Mesodermal cell (in vitro differentiated cells): Measurements from ENCODE around the gene EPB41L5.
"Not testable (repeated sequence)": the region's sequence is repeated elsewhere in the genome, so short reads cannot be mapped to it uniquely, and the experiment has no call there.

Experiments
- H3K27ac ChIP-seq: 2 replicates; pipeline ENCODE4 v1.7.0; 2013; ENCODE audit warnings: mild to moderate bottlenecking, low read depth, low read length, moderate library complexity; ENCODE audit not compliant: severe bottlenecking
- H3K36me3 ChIP-seq: 2 replicates; pipeline ENCODE4 v1.7.1; 2013; ENCODE audit warnings: mild to moderate bottlenecking, low read length, moderate library complexity; ENCODE audit not compliant: control insufficient read depth, insufficient read depth
- H3K4me1 ChIP-seq: one replicate; pipeline ENCODE4 v1.7.1; 2013; ENCODE audit warnings: mild to moderate bottlenecking, low read length; ENCODE audit not compliant: insufficient read depth, control insufficient read depth, poor library complexity, severe bottlenecking
- H3K4me3 ChIP-seq: 2 replicates; pipeline ENCODE4 v1.7.0; 2013; ENCODE audit warnings: low read length, control low read depth, mild to moderate bottlenecking; ENCODE audit not compliant: insufficient read depth, poor library complexity, severe bottlenecking; ENCODE audit errors: extremely low read depth
- H3K9me3 ChIP-seq: 2 replicates; pipeline ENCODE4 v1.7.1; 2013; ENCODE audit warnings: mild to moderate bottlenecking, low read length, moderate library complexity; ENCODE audit not compliant: control insufficient read depth
- WGBS, 2 experiments: methylation state at CpG; one replicate each; pipeline ENCODE4 v1.1.5; 2013; ENCODE audit warnings: missing lambda C conversion rate in 2 of 2; ENCODE audit not compliant: insufficient coverage in 2 of 2; 5-methylcytosine and 5-hydroxymethylcytosine counted together

The EPB41L5 gene

DNA sequence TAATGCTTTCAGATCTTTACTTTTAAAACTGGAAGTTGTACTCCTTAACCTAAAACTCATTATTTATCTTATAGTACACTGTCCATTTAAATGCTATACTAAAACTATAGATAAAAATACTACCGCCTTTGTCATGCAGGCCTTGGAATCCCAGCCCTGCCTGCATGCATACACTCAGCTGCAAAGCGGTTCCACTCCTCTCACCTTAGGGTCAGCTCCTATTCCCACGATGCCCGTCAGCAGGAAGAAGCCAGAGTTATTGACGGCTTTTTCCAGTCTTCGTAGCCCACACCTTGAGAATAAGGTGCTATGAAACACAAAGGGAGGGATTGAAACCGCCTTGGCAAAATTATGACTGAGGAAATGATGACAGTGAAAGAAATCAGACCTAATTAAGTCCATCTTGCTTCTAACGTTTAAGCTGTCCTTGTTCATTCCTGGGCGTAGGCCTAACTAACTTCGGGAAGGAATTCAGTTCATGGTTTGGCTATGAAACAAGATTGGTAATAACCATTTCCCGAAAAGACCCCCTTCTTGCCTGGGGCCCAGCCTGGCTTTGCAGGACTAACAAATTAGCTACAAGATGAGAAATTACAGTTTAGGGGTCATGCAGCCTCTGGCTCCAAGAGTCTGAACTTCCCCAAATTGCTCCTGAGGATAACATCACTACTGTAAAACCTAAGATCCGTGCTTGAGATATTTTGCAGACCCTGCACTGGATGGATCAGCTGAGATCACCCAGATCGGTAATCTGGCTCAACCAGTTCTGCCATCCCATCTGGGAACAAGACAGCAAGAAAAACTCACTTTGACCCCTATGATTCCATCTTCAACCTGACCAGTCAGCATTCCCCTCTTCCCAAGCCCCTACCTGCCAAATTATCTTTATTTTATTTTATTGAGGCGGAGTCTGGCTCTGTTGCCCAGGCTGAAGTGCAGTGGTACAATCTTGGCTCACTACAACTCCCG is 17.1 kb downstream of the EPB41L5 start:
- 90 to 91% methylated on average over 13 to 15 of the region's 15 CpGs for WGBS, 2 experiments
- Histone ChIP-seq H3K27ac (no peak overlapping the region), H3K9me3 (no peaks in the 10 kb centered on the region), H3K4me3 (no peak overlapping the region), H3K4me1 (no peaks in the 10 kb centered on the region), H3K36me3 (no peaks in the 10 kb centered on the region)

DNA sequence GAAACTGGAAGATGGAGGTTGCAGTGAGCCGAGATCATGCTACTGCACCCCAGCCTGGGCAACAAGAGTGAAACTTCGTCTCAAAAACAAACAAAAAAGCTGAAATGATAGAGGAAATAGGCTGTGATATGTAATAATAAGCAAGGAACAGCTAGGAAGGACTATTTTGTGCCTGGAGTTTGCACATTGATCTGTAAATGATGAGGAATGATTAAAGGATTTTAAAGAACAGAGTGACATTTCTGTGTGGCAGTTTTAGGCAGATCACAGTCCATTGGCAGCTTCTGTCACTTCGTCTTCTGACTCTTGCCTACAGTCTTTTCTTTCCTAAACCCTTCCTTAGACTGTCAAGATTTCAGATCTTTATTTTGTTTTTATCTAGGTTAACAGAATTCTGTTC is 19.4 kb downstream of the EPB41L5 start:
- no peaks in the 10 kb centered on the region for H3K9me3 ChIP-seq
- WGBS, 2 experiments, result 90 to 93% methylated on average over 2 to 3 of the region's 3 CpGs
- H3K36me3 ChIP-seq, result no peaks in the 10 kb centered on the region
- H3K4me1 ChIP-seq, result no peaks in the 10 kb centered on the region
- H3K4me3 ChIP-seq, result no peak overlapping the region
- H3K27ac ChIP-seq, result no peak overlapping the region

GRCh38 chr2:120034027-120034426 is 21.1 kb downstream of the EPB41L5 start:
- 100% methylated on average over 2 of the region's 2 CpGs; no CpG with 5 or more reads in 1 of the 2 experiments for WGBS, 2 experiments

GRCh38 chr2:120034621-120035020 is 21.7 kb downstream of the EPB41L5 start:
- Histone ChIP-seq H3K4me1 (no peaks in the 10 kb centered on the region), H3K36me3 (no peaks in the 10 kb centered on the region), H3K9me3 (no peaks in the 10 kb centered on the region), H3K27ac (no peak overlapping the region), H3K4me3 (no peak overlapping the region)
- WGBS, 2 experiments, result 88 to 96% methylated on average over 2 to 4 of the region's 4 CpGs

More at GRCh38 chr2:120034027-120034426, 21.1 kb downstream of the EPB41L5 start:
- Histone ChIP-seq H3K36me3 (no peaks in the 10 kb centered on the region), H3K9me3 (no peaks in the 10 kb centered on the region), H3K4me3 (no peak overlapping the region), H3K4me1 (no peaks in the 10 kb centered on the region), H3K27ac (no peak overlapping the region)

- Histone ChIP-seq H3K4me3 (no peak overlapping the region), H3K4me1 (no peaks in the 10 kb centered on the region), H3K27ac (no peak overlapping the region), H3K9me3 (no peaks in the 10 kb centered on the region), H3K36me3 (no peaks in the 10 kb centered on the region)
- 100% methylated on average over 1 of the region's 1 CpG; no CpG with 5 or more reads in 1 of the 2 experiments for whole genome bisulfite sequencing, 2 experiments
Measured at GRCh38 chr2:120036145-120036544, 23.3 kb downstream of the EPB41L5 start.

- peaks cover 13% of the 10 kb centered on the region for H3K36me3 ChIP-seq
- 78 to 93% methylated on average over 1 to 2 of the region's 4 CpGs for WGBS, 2 experiments
- H3K4me1 ChIP-seq, result no peaks in the 10 kb centered on the region
- no peak overlapping the region for H3K4me3 ChIP-seq
- no peaks in the 10 kb centered on the region for H3K9me3 ChIP-seq
- H3K27ac ChIP-seq, result no peak overlapping the region
Measured at GRCh38 chr2:120037995-120038541, 25.2 kb downstream of the EPB41L5 start.

DNA sequence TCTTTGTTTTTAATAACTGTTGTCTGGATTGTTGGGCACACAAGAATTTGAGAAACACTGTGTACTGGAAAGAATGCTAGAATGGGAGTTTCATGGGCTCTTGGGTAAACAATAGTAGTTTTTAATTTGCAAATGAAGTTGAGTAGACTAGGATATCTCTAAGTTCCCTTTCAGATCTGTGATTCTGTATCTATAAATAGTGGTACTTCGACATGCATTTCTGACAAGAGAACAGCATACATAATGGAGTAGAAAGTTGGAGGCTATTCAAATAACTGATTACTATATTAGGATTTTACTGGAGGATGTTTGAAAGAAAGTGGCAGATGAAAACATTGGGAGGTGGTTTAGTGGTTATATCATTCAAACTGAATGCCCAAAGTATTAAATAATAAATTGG is 29.5 kb downstream of the EPB41L5 start:
- Histone ChIP-seq H3K9me3 (peaks cover 8% of the 10 kb centered on the region), H3K4me3 (no peak overlapping the region), H3K36me3 (peaks cover 33% of the 10 kb centered on the region), H3K4me1 (no peaks in the 10 kb centered on the region), H3K27ac (no peak overlapping the region)
- WGBS, 2 experiments, result no CpG with 5 or more reads among the region's 1 CpG

DNA sequence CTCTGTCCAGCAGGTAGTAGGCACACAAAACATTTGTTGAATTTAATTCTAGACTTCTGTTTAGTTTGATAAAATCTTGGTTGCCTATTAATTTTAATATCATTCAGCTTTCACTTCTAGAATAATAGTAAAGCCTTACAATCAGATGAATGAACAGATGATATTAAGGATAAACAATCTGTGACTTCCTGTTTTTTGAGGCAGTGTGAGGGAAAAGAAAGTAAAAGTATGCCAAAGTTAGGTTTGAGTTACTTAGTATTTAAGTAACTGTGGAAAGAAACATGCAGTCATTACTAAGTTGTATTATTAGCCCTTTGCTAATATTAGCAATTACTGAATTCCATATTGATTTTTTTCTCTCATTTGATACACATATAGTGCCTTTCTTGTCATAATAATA is 31.5 kb downstream of the EPB41L5 start:
- peaks cover 33% of the 10 kb centered on the region for H3K36me3 ChIP-seq

DNA sequence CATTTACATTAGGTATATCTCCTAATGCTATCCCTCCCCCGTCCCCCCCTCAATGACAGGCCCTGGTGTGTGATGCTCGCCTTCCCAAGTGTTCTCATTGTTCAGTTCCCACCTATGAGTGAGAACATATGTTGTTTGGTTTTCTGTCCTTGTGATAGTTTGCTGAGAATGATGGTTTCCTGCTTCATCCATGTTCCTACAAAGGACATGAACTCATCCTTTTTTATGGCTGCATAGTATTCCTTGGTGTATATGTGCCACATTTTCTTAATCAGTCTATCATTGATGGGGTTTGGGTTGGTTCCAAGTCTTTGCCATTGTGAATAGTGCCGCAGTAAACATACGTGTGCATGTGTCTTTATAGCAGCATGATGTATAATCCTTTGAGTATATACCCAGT is 32.9 kb downstream of the EPB41L5 start:
- not testable (repeated sequence) for H3K4me3 ChIP-seq
- WGBS, 2 experiments, result no CpG with 5 or more reads among the region's 4 CpGs

More for the DNA sequence above, 31.5 kb downstream of the EPB41L5 start:
- H3K4me1 ChIP-seq, result no peaks in the 10 kb centered on the region
- no peak overlapping the region for H3K27ac ChIP-seq
- H3K4me3 ChIP-seq, result no peak overlapping the region
- peaks cover 8% of the 10 kb centered on the region for H3K9me3 ChIP-seq

GRCh38 chr2:120046252-120046651 is 33.4 kb downstream of the EPB41L5 start:
- H3K27ac ChIP-seq, H3K4me1 ChIP-seq, H3K4me3 ChIP-seq: not testable (repeated sequence)
- H3K9me3 ChIP-seq, result peaks cover 11% of the 10 kb centered on the region
- peaks cover 40% of the 10 kb centered on the region for H3K36me3 ChIP-seq
- no CpG with 5 or more reads among the region's 2 CpGs for WGBS, 2 experiments

More for the DNA sequence above, 32.9 kb downstream of the EPB41L5 start:
- H3K27ac ChIP-seq, H3K9me3 ChIP-seq, H3K4me1 ChIP-seq: not testable (repeated sequence)
- H3K36me3 ChIP-seq, result peaks cover 35% of the 10 kb centered on the region

GRCh38 chr2:120052597-120052996 is 39.7 kb downstream of the EPB41L5 start:
- WGBS, 2 experiments, result 100% methylated on average over 1 of the region's 2 CpGs
- Histone ChIP-seq H3K4me3 (no peak overlapping the region), H3K9me3 (peaks cover 10% of the 10 kb centered on the region), H3K4me1 (no peaks in the 10 kb centered on the region), H3K27ac (no peak overlapping the region), H3K36me3 (peaks cover 23% of the 10 kb centered on the region)
